ENCODE data around the gene TIMM23B.
"Not testable (repeated sequence)": the region's sequence is repeated elsewhere in the genome, so short reads cannot be mapped to it uniquely, and the experiment has no call there.

TIMM23B gene, protein sequence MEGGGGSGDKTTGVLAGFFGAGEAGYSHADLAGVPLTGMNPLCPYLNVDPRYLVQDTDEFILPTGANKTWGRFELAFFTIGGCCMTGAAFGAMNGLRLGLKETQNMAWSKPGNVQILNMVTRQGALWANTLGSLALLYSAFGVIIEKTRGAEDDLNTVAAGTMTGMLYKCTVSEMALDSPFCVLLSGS

DNA sequence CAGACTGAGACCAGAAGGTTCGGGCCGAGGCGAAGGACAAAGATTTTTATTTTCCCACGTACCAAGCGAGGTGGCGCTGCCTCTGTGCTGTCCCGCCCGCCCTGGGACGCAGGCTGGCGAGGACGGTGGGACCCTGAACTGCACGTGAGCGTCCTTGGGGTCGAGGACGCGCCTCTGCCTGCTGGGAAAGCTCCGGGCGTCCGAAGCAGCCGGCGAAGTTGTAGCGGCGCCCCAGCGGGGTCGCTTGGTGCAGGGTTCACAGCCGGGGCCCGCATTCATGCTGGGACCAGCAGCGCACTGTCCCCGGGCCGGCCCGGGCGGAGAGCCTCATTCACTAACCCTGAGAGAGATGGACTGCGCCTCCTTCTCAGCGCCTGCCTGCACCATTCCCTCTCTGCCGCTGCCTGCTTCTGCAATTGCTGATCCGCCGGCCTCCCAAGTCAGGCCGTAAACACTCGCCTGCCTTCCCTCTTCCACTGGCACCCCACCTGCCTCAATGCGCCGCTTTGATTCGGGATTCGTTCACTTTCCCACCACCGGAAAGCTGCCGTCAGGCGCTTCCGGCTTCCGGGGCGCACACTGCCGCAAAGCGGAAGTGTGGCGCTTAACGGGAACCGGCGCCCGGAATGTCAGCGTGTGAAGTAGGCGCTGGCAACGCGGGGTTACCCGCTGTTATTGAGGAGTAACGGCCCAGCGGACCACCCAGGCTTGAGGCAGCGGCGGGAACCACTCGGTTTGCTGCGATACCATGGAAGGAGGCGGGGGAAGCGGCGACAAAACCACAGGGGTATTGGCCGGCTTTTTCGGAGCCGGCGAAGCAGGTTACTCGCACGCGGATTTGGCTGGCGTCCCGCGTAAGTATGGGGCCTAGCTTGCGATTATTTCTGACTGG lies at the start of gene TIMM23B, which contains the start of gene PARG:
TSS of gene TIMM23B (plus strand) at position 607 of the 892 bp plus-strand sequence. CDS start at position 749, 142 bp downstream.
TSS of gene PARG (minus strand) at position 581 of the 892 bp plus-strand sequence. CDS start at position 279, 302 bp downstream.
- in situ Hi-C loops (cut with MboI; ENCODE audit: low sequenced_read_pairs), result not testable (repeated sequence)

DNA sequence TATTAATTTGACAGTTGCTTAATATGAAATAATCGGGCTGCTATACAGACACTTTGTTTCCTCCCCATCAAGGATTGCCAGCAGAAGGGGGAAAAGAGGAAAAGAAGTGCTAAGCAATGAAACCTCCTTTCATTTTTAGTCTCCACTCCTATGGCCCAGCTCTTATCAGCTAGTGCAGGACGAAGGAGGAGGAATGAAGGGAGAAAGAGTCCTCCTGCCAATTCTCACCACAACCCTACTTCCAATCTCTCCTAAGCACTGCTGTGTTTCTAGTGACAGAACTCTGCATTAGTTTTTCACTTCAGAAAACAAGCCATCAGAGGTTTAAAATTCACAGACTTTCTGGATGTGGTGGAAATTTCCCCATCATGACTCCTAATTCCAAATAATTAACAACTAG lies 41.9 kb upstream of the TIMM23B start:
- in situ Hi-C loops (cut with MboI; ENCODE audit: low sequenced_read_pairs), result not testable (repeated sequence)

DNA sequence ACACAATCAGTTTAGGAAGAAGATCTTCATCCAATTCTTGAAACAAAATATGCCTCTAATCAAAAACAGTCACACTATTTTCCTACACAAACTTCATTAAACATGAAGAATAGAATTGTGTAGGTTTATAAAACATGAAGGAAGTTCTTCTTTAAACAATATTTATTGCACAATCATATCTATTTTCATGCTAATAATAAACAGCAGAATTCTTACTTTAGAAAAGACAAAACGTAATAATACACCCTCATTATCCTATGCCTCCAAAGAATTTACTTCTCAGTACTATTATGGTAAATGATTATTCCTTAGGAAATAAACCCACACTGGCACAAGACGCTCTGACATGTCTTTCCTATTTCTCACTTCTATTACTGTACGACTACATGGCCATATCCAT lies 41.4 kb upstream of the TIMM23B start:
- in situ Hi-C loops (cut with MboI; ENCODE audit: low sequenced_read_pairs), result not testable (repeated sequence)

DNA sequence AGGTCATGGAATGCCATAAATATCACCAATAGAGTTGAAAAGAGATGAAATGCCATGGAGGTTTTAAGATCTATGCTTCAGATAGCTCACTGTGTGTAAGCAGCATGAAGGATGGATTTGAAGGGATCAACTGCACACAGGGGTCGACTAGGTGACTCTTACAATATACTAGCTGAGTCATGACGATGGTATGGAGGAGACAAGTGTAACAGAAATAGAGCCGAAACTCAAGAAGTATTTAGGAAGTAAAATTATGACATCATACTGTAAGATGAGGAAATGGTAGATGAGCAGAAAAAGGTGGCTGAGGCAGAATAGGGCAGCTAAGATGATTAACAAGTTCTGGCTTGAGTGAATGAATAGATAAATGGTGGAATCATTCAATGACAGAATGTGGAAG lies 38.0 kb upstream of the TIMM23B start:
- in situ Hi-C loops (cut with MboI; ENCODE audit: low sequenced_read_pairs), result not testable (repeated sequence)

DNA sequence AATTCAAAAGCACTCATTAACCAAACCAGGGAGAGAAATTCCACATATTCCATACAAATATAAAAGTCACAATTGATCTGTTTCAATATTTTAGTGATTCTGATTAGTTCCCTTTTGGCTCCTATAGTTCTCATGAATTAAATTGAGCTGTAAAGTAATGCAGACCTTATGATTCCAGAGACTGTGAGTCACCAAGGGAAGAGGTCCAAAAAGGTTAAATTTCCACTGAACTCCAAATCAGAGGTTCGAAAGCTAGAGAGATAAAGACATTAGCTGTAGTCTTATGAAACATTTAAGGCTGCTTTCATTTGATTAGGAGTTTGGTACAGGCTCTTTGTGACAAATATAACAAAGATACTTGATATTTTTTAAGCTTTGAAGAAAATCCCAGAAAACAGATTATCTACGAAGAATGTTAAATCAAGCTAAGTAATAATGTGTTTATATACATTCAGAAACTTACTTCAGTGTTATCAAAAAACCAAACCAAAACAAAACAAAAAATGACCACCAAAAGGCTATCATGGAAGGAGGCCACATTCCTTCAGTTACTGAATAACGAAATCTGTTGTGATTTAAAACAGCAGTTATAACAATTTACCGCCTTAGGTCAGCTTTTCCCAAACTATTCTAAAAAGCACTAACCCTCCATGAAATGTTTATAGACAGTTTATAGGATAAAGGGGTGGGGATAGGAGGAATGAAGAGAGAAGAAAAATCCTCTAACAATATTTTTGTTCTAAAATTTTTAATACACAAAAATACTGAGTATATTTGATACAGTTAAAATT lies 33.4 kb upstream of the TIMM23B start:
- in situ Hi-C loops (cut with MboI; ENCODE audit: low sequenced_read_pairs), result not testable (repeated sequence)

DNA sequence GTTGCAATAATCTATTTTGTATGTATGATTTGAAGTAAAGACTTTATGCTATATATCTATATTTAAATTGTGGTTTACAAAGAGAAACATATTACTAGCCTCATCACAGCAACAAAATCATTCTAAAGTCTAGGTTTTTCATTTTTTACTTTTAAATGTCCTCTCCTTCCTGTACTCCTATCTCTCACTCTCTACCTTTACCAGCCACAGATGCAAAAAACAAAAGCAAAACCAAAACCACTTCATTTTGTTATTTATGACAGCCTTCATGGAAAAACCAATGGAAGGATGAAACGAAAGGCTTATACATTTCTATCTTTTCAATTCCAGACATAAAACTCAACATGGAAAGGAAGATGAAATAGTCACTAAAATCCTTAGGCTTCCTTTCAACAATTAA lies 31.6 kb upstream of the TIMM23B start:
- in situ Hi-C loops (cut with MboI; ENCODE audit: low sequenced_read_pairs), result not testable (repeated sequence)

DNA sequence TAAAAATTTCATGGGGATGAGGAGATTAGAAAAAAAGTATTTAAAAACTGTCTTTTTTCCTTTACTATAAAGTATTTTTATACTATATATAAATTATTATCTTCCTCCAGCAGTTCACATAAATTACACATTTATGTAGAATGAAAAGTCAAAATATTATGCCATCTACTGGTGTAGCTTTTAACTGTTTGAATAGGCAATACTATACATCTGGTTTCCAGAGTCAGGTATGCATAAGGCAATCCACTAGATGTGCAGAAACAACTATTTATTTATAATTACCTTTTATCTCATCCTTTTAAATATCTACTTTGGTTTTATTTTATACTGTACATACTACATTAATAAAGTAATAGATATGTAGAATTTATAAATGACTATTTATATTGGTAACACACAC lies 25.4 kb upstream of the TIMM23B start:
- in situ Hi-C loops (cut with MboI; ENCODE audit: low sequenced_read_pairs), result not testable (repeated sequence)

DNA sequence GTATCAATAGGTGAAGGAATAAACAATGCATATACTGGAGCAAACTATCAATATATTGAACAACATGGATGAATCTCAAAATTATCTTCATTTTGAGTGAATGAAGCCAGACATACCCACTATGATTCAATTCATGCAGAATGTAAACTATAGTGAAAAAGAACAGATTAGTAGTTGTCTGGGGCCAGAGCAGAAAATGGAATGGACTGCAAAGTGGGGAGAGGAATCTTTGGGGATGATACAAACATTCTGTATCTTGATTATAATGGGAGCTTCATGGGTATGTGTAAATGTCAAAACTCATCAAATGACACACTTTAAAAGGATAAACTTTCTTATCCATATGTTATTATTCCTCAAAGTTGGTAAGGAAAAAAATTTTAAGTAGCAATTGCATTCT lies 23.9 kb upstream of the TIMM23B start:
- in situ Hi-C loops (cut with MboI; ENCODE audit: low sequenced_read_pairs), result not testable (repeated sequence)

DNA sequence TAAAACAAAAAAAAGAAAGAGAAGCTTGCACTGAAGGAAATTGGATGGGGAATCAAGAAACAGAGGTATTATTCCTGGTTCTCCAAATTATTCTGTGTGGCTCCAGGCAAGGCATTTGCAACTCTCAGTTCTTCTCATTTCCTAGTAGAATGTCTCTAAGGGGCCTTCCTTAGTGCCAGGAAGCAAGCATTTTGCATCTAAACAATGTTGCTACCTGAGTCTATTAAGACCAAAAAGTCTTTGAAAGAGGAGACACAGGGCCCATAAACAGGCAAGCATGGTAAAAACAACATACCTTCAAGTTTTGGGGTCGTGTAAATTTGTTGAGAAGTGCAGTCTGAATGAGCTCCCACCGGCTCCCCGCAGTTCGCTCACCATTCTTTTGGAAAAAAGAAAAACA lies 19.8 kb upstream of the TIMM23B start:
- in situ Hi-C loops (cut with MboI; ENCODE audit: low sequenced_read_pairs), result not testable (repeated sequence)

DNA sequence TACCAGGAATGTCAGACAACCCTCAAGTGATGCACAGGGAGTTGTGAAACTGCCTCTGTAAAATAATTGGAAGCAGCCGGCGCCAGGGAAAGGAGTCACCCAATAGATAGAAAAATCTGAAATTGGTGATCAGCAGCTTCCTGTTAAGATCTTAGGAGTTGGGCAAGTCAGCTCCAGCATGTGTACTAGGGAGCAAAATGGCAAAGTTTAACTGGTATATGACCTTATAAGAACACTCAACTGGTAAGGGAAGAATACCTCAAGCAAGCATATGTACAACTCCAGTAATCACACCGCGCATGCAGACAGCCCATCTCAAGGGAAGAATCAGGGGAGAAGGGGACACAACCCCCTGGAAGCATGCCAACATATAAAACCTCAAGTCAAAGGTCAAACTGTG lies 18.3 kb upstream of the TIMM23B start:
- in situ Hi-C loops (cut with MboI; ENCODE audit: low sequenced_read_pairs), result not testable (repeated sequence)

DNA sequence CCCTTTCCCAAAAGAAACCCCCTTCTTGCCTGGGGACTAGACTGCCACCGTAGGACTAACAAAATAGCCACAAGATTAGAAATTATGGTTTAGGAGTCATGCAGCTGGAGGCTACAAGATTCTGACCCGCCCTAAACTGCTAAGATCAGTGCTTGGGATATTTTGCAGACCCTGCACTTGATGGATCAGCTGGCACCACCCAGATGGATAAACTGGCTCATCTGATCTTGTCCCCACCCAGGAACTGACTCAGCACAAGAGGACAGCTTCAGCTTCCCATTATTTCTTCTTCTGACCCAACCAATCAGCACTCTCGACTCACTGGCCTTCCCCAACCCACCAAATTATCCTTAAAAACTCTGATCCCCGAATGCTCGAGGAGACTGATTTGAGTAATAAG lies 10.6 kb upstream of the TIMM23B start:
- in situ Hi-C loops (cut with MboI; ENCODE audit: low sequenced_read_pairs), result not testable (repeated sequence)

DNA sequence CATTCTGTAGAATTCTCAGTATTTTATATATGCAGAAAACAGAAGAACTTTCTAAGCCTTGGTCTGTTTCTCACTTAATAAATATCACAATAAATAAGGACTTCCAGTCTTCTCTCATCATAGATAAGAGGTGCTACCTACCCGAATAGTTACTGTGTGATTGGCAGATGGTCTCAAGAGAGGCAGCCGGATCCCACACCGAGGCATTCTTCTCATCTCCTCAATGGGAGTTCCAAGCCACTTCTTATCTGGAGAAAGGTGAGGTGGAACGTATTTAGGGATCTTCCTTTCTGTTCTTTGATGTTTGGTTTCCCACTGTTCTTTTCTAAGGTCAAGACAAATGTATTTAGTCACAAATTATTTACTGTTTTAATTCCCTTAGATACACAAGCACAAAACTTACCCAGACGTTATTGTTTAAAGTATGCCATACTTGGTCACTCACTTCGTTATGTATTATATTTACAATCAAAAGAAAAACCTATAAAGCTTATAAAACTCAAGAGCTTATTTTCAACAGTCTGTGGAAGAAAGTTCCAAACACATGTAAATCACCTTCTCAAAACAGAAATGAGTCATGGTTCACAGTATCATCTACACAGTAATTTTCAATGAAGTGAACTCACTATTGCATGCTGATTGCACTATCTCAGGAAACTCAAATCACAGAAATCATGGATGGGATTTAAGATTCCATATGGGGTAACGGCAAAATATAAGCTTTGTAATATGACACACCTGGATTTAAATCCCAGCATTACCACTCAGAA lies 9.7 kb upstream of the TIMM23B start:
- in situ Hi-C loops (cut with MboI; ENCODE audit: low sequenced_read_pairs), result not testable (repeated sequence)

DNA sequence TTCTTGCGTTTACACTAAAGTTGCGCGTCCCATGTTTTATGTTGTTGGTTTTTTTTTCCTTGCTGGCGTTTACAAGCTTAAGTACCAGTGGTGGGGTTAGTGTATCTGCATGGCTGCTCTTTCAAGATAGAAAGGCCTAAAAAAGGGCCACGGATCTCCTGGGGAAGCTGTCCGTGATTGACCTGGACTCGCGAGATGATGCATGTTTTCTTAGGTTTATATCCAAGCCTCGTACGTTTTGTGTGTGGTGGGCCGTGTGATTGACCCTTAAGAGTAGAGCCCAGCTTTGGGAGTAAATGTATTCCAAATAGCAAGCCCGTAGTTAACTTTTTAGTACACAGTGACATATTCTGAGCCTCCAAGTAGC lies 469 bp downstream of the TIMM23B start:
- in situ Hi-C loops (cut with MboI; ENCODE audit: low sequenced_read_pairs), result not testable (repeated sequence)

DNA sequence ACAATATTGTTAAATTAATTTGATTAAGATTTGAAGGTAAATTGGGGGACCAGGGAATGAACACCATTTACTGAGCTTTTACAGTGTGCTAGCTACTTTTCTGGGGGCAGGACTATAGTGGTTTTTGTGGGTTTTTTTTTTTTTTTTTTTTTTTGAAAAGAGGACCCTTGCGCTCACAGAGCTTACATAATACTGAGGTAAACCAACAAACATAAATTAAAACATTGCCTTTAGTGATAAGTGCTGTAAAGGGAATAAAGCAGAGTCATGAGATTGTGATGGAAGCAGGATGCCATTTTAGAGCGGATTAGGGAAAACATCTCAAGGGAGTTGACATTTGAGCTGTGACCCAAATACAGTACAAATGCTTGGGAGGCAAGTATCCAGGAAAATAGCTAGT lies 1.8 kb downstream of the TIMM23B start:
- in situ Hi-C loops (cut with MboI; ENCODE audit: low sequenced_read_pairs), result not testable (repeated sequence)

DNA sequence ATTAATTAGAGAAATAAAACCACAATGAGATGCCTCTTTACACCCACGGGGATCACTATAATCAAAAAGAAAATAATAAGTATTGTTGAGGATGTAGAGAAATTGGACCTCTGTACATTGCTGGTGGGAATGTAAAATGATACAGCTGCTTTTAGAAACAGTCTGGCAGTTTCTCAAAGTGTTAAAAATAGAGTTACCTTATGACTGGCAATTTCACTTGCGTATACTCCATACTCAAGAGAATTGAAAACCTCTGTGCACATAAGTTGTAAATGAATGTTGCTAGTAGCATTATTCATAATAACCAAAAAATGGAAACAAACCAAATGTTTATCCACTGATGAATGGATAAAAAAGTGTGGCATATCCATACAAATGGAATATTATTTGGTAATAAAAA lies 6.3 kb downstream of the TIMM23B start:
- in situ Hi-C loops (cut with MboI; ENCODE audit: low sequenced_read_pairs), result not testable (repeated sequence)

DNA sequence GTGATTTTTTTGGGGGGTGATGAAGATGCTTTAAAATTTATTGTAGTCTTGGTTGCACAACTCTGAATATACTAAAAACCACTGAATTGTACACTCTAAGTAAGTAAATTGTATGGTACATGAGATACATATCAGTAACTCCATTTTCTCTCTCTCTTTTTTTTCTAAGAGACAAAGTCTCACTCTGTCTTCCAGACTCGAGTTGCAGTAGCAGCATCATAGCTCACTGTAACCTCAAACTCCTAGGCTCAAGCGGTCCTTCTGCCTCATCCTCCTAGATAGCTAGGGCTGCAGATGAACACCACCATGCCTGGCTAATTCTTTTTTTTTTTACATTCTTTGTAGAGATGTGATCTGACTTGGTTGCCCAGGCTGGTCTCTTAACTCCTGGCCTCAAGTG lies 6.9 kb downstream of the TIMM23B start:
- in situ Hi-C loops (cut with MboI; ENCODE audit: low sequenced_read_pairs), result not testable (repeated sequence)

DNA sequence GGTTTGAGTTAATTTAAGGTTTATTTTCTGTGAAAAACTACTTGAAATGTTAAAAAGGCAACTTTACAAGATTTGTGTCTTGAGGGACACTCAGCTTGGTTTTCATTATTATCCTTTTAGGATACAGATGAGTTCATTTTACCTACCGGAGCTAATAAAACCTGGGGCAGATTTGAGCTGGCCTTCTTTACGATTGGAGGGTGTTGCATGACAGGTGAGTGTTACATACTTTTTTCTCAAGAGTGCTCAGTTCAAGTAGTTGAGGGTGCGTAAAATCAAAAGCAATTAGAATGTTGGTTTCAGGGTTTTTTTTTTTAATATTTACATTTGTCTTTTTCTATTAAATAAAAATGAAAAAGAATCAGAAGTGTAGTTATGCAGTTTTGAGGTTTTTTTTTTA lies 10.2 kb downstream of the TIMM23B start:
- in situ Hi-C loops (cut with MboI; ENCODE audit: low sequenced_read_pairs), result not testable (repeated sequence)

DNA sequence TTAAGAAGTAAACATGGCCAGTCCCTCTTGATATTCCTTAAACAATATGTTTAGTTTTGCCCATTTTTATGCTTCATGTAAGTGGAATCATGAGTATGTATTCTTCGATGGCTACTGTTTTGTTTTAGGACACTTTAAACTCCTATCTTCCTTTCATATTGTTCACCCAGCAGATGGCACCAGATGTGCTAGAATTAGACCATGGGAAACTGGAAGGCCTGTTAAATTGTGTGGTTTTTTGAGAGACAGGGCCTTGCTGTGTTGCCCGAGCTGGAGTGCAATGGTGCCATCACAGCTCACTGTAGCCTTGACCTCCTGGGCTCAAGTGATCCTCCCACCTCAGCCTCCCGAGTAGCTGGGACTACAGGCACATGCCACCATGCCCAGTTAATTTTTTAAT lies 11.3 kb downstream of the TIMM23B start:
- in situ Hi-C loops (cut with MboI; ENCODE audit: low sequenced_read_pairs), result not testable (repeated sequence)

DNA sequence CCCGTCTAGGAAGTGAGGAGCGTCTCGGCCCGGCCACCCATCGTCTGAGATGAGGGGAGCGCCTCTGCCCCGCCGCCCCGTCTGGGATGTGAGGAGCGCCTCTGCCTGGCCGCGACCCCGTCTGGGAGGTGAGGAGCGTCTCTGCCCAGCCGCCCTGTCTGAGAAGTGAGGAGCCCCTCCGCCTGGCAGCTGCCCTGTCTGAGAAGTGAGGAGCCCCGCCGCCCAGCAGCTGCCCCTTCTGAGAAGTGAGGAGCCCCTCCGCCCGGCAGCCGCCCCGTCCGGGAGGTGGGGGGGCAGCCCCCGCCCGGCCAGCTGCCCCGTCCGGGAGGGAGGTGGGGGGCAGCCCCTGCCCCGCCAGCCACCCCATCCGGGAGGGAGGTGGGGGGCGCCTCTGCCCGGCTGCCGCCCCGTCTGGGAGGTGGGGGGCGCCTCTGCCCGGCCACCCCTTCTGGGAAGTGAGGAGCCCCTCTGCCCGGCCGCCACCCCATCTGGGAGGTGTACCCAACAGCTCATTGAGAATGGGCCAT lies 28.5 kb downstream of the TIMM23B start:
- in situ Hi-C loops (cut with MboI; ENCODE audit: low sequenced_read_pairs), result not testable (repeated sequence)

DNA sequence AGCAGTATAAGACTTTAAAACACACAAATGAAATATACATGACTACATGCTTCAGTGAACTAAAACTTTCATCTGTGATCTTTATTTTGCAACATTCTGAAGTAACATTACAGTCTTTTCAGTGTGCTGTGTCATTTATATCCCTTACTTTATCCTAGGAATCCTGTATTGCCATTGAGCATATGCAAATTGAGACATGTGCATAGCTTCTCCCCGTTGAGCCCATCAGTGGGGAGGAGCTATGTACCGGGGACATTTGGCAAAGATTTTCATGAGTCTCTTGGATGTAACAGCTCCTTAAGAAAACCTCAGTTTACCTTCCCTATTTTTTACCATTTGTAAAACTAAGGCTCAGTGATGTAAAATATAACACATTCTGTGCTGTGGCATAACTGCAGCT lies 29.6 kb downstream of the TIMM23B start:
- in situ Hi-C loops (cut with MboI; ENCODE audit: low sequenced_read_pairs), result not testable (repeated sequence)
